Measurements from ENCODE around the gene HSBP1L1. TPM values are rescaled to one million over a fixed set of nuclear protein-coding genes. Genes with fewer than 3 reads are reported as not detected.

Gene HSBP1L1
- total RNA-seq, 1 donor from 2014 or later: not detected

- Mint-ChIP-seq H3K9me3 (ENCODE audit: unreplicated experiment) (peaks cover 14% of the 10 kb centered on the region), H3K36me3 (ENCODE audit: unreplicated experiment) (peaks cover 21% of the 10 kb centered on the region)
Observed at GRCh38 chr18:79938196-79938595, 26.2 kb upstream of the HSBP1L1 start.

GRCh38 chr18:79939096-79939495, 25.3 kb upstream of the HSBP1L1 start:
- Mint-ChIP-seq H3K36me3 (ENCODE audit: unreplicated experiment) (peaks cover 18% of the 10 kb centered on the region), H3K4me1 (ENCODE audit: low read depth, unreplicated experiment) (peaks cover 16% of the 10 kb centered on the region), H3K27me3 (ENCODE audit: unreplicated experiment) (peaks cover 10% of the 10 kb centered on the region), H3K9me3 (ENCODE audit: unreplicated experiment) (peaks cover 7% of the 10 kb centered on the region), H3K4me3 (ENCODE audit: unreplicated experiment) (no peak overlapping the region), H3K27ac (ENCODE audit: unreplicated experiment) (no peak overlapping the region)
- TF ChIP-seq CTCF (IDR thresholded peaks at IDR 0.05; ENCODE audit: partially characterized antibody, unreplicated experiment): no peak
- no peak for DNase-seq

More at GRCh38 chr18:79938196-79938595, 26.2 kb upstream of the HSBP1L1 start:
- Mint-ChIP-seq H3K4me1 (ENCODE audit: low read depth, unreplicated experiment) (peaks cover 23% of the 10 kb centered on the region), H3K27me3 (ENCODE audit: unreplicated experiment) (peaks cover 12% of the 10 kb centered on the region), H3K27ac (ENCODE audit: unreplicated experiment) (no peak overlapping the region), H3K4me3 (ENCODE audit: unreplicated experiment) (no peak overlapping the region)
- TF ChIP-seq CTCF (IDR thresholded peaks at IDR 0.05; ENCODE audit: partially characterized antibody, unreplicated experiment): no peak
- DNase-seq: peak; percentile 1

GRCh38 chr18:79940126-79940813, 24.2 kb upstream of the HSBP1L1 start:
- peaks cover 8% of the 10 kb centered on the region for H3K9me3 Mint-ChIP-seq (ENCODE audit: unreplicated experiment)
- DNase-seq: peak; percentile 5
- peaks cover 10% of the 10 kb centered on the region for H3K27me3 Mint-ChIP-seq (ENCODE audit: unreplicated experiment)
- no peak for TF ChIP-seq CTCF (IDR thresholded peaks at IDR 0.05; ENCODE audit: partially characterized antibody, unreplicated experiment)
- peaks cover 13% of the 10 kb centered on the region for H3K4me1 Mint-ChIP-seq (ENCODE audit: low read depth, unreplicated experiment)
- no peak overlapping the region for H3K27ac Mint-ChIP-seq (ENCODE audit: unreplicated experiment)
- no peak overlapping the region for H3K4me3 Mint-ChIP-seq (ENCODE audit: unreplicated experiment)
- H3K36me3 Mint-ChIP-seq (ENCODE audit: unreplicated experiment): peaks cover 18% of the 10 kb centered on the region

- peaks cover 8% of the 10 kb centered on the region for H3K9me3 Mint-ChIP-seq (ENCODE audit: unreplicated experiment)
- no peak overlapping the region for H3K4me3 Mint-ChIP-seq (ENCODE audit: unreplicated experiment)
- TF ChIP-seq CTCF (IDR thresholded peaks at IDR 0.05; ENCODE audit: partially characterized antibody, unreplicated experiment): no peak
- peaks cover 18% of the 10 kb centered on the region for H3K36me3 Mint-ChIP-seq (ENCODE audit: unreplicated experiment)
- H3K4me1 Mint-ChIP-seq (ENCODE audit: low read depth, unreplicated experiment): peaks cover 17% of the 10 kb centered on the region
- H3K27me3 Mint-ChIP-seq (ENCODE audit: unreplicated experiment): peaks cover 11% of the 10 kb centered on the region
- H3K27ac Mint-ChIP-seq (ENCODE audit: unreplicated experiment): no peak overlapping the region
- DNase-seq: peak; percentile 5
Observed at GRCh38 chr18:79940814-79941472, 23.5 kb upstream of the HSBP1L1 start.
